Naive thymus-derived CD8-positive, alpha-beta T cell (primary cell): ENCODE measurements around the gene CORO1C. TPM values are rescaled to one million over a fixed set of nuclear protein-coding genes. Genes with fewer than 3 reads are reported as not detected.
"Not testable (repeated sequence)": the region's sequence is repeated elsewhere in the genome, so short reads cannot be mapped to it uniquely, and the experiment has no call there.

Source experiments
- ATAC-seq, 2 donors: fragments of 150-1000 bp; cut with Tn5 transposase in 1 of 2; sonication (Bioruptor Pico), chemical (Tn5 transposase) in 1 of 2; 1 replicate in 1 of 2; 2 replicates in 1 of 2; pipeline ENCODE4 v1.10.0; 2021; ENCODE audit warnings: mild to moderate bottlenecking in 2 of 2, moderate library complexity in 2 of 2
- POLR2A ChIA-PET: fragments of 350-600 bp; sonication (Branson Sonifier 250); formaldehyde crosslinking; loops from one replicate; lab custom pipeline; 2021; ENCODE audit warnings: antibody characterized with exemption; lab: Charles Lee
- DNase-seq, 10 donors: peaks; one replicate each; pipeline versions ENCODE4 v3.0.0 to v3.0.0-alpha.2; 2020 to 2022
- H3K27ac Mint-ChIP-seq, 10 donors: one replicate each; pipeline ENCODE4 v1.8.0; 2020 to 2022; ENCODE audit warnings: mild to moderate bottlenecking in 10 of 10, mixed read lengths in 10 of 10, moderate library complexity in 4 of 10, inconsistent platforms in 1 of 10
- H3K27me3 Mint-ChIP-seq, 5 donors: one replicate each; pipeline ENCODE4 v1.8.0; 2021 to 2022; ENCODE audit warnings: mixed read lengths in 5 of 5
- H3K36me3 Mint-ChIP-seq, 3 donors: one replicate each; pipeline ENCODE4 v1.8.0; 2020 to 2022; ENCODE audit warnings: mixed read lengths in 3 of 3, mild to moderate bottlenecking in 2 of 3, inconsistent platforms in 1 of 3
- H3K4me1 Mint-ChIP-seq, 4 donors: one replicate each; pipeline ENCODE4 v1.8.0; 2021 to 2022; ENCODE audit warnings: mixed read lengths in 4 of 4
- H3K4me3 Mint-ChIP-seq, 10 donors: one replicate each; pipeline ENCODE4 v1.8.0; 2020 to 2022; ENCODE audit warnings: mild to moderate bottlenecking in 10 of 10, mixed read lengths in 10 of 10, moderate library complexity in 6 of 10, inconsistent platforms in 1 of 10
- H3K9me3 Mint-ChIP-seq, 9 donors: one replicate each; pipeline ENCODE4 v1.8.0; 2020 to 2022; ENCODE audit warnings: mixed read lengths in 9 of 9, mild to moderate bottlenecking in 3 of 9, inconsistent platforms in 1 of 9, moderate library complexity in 1 of 9
- polyA plus RNA-seq, 3 donors: library from polyadenylated mRNA; unstranded; fragments of 300-500 nt; fragmentation: Illumina TruSeq; gene quantifications; one replicate each; pipeline ENCODE4 v1.2.3, GENCODE V29; 2021
- total RNA-seq, 8 experiments: library from RNA in 2 of 8; stranded (reverse) in 2 of 8; gene quantifications; one replicate each; pipeline ENCODE4 v1.2.3 and lab custom pipeline; 2021 to 2026

Gene CORO1C
- total and polyA plus RNA-seq, 5 experiments from 2014 or later = 5.0 to 13.1 (median 6.5) TPM

DNA sequence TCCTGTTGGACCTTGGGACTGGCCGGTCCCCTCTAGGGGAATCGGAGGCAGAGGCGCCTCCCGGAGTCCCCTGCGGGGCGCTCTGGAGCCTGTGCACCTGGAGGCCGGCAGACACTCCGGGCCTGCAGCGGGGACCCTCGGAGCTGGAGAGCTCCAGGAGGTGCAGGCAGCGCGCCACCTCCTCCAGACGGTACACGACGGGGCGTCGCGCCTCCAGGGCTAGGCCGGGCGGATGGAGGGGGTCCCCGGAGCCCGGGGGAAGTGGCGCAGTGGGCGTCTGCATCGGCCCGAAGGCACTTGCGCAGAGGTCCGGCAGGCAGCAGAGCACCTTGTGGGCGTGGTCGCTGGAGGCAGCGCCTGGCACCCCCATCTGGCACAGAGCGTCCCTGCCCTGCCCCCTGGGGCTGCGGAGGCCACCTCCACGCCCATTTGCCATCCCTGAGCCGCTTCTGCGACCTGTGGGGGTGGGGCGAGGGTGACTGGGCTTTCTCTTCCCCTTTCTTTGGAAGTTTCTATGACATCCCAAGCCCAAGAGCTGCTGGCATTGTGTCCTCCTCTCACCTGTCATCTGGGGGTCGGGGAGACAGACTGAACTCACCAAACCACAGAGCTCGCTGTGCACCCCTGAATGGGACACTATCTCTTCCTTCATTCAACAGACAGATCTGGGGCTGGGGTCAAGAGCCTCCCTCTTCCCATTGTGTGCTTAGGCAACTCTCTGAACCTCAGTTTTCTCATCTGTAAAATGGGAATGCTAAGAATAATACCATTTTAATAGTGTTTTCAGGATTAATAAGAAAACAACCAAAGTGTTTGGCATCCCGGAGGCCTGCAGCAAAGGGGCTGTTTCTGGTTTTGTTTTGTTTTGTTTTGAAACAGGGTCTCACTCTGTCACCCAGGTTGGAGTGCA, 37.5 kb upstream of the CORO1C start:
- H3K9me3 Mint-ChIP-seq = no peaks in the 10 kb centered on the region
- DNase-seq (peak in 6 of 10 donors; percentile 3 to 26 (median 12)), ATAC-seq (peak; percentile 67 to 76)
- H3K27ac Mint-ChIP-seq = peak overlapping the region in 2 of 10 donors; percentile 33 to 60
- H3K4me3 Mint-ChIP-seq = peak overlapping the region; percentile 11 to 69 (median 52)
- H3K4me1 Mint-ChIP-seq = peaks cover 2 to 6% (median 4%) of the 10 kb centered on the region in 4 donors
- H3K36me3 Mint-ChIP-seq = no peaks in the 10 kb centered on the region
- POLR2A ChIA-PET = no interaction called here
- peaks cover 1 to 10% (median 6%) of the 10 kb centered on the region in 5 donors for H3K27me3 Mint-ChIP-seq

DNA sequence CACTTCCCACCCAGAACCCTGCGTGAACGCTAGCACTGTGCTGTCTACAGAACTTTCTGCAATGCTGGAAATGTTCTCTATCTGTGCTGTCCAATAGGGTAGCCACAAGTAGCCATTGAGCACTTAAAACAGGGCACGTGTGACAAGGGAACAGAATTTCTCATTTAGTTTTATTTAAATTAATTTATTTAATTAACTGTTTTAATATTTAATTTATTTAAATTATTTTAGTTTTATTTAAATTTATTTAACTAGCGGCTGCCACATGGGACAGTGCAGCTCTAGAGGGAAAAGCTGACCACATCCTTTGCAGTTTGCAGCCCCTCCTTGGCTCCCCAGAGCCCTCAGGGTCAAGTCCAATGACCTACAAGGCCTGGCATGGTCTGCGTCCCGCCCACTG, 35.0 kb upstream of the CORO1C start:
- Mint-ChIP-seq H3K27me3 (peaks cover 1 to 10% (median 6%) of the 10 kb centered on the region in 5 donors), H3K9me3 (no peaks in the 10 kb centered on the region), H3K27ac (peak overlapping the region in 2 of 10 donors; percentile 22 to 81), H3K4me3 (no peak overlapping the region), H3K4me1 (peaks cover 2 to 6% (median 4%) of the 10 kb centered on the region in 4 donors), H3K36me3 (no peaks in the 10 kb centered on the region)
- POLR2A ChIA-PET = no interaction called here
- DNase-seq (no peak), ATAC-seq (no peak)

DNA sequence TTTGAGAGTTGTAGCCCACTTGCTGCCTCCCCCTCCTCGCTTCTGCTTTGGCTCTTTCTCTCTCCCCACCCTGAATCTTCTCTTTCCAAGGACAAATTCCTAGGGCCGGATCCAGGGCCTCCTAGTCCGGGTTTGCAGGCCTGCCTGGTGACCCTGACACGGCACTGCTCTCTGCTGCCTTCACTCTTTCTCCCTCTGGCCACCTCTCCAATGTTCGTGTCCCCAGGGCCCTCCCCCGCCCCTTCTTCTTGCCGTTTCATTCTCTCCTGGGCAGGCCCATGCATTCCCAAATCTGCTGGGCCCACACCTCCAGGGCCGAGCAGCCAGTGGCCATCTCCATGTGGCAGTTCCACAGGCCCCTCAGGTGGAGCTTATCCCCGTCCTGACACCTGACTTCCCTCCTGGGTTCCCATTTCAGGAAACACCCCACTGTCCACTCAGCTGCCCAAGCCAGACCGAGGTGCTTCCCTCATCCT, 34.0 kb upstream of the CORO1C start:
- H3K9me3 Mint-ChIP-seq = no peaks in the 10 kb centered on the region
- ATAC-seq = no peak
- H3K4me3 Mint-ChIP-seq = no peak overlapping the region
- no peaks in the 10 kb centered on the region for H3K36me3 Mint-ChIP-seq
- H3K4me1 Mint-ChIP-seq = peaks cover 2 to 6% (median 4%) of the 10 kb centered on the region in 4 donors
- peak overlapping the region in 1 of 10 donors; percentile 25 for H3K27ac Mint-ChIP-seq
- H3K27me3 Mint-ChIP-seq = peaks cover 0 to 5% (median 3%) of the 10 kb centered on the region in 5 donors
- no peak for DNase-seq
- POLR2A ChIA-PET = no interaction called here

DNA sequence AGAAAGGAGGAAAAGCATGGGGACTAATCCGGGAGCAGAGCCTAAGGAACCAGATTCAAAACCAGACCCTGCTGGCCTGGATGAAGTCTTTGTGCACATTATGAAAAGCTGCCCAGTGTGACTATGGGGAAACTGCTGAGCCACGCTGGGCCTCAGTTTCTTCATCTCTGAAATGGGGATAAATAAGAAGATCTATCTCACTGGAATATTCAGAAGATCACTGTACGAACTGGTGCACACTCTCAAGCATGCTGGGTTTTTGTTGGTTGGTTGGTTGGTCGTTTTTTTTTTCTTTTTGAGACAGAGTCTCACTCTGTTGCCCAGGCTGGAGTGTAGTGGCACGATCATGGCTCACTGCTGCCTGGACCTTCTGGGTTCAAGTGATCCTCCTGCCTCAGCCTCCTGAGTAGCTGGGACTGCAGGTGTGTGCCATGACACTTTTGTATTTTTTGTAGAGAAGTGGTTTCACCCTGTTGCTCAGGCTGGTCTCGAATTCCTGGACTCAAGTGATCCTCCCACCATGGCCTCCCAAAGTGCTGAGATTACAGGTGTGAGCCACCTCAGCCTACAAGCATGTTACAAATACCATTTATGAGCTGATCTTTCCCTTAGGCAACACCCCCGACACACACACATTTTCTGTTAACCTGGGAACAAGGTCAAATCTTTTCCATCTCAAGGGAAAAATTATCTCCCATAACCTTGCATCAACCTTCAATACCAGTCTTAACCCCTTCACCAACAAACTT, 33.4 kb upstream of the CORO1C start:
- no peak overlapping the region for H3K4me3 Mint-ChIP-seq
- H3K27ac Mint-ChIP-seq = no peak overlapping the region
- no peaks in the 10 kb centered on the region for H3K36me3 Mint-ChIP-seq
- H3K27me3 Mint-ChIP-seq = peaks cover 0 to 5% (median 3%) of the 10 kb centered on the region in 5 donors
- DNase-seq = no peak
- H3K9me3 Mint-ChIP-seq = no peaks in the 10 kb centered on the region
- no peak for ATAC-seq
- peaks cover 2 to 6% (median 4%) of the 10 kb centered on the region in 4 donors for H3K4me1 Mint-ChIP-seq
- POLR2A ChIA-PET = no interaction called here

DNA sequence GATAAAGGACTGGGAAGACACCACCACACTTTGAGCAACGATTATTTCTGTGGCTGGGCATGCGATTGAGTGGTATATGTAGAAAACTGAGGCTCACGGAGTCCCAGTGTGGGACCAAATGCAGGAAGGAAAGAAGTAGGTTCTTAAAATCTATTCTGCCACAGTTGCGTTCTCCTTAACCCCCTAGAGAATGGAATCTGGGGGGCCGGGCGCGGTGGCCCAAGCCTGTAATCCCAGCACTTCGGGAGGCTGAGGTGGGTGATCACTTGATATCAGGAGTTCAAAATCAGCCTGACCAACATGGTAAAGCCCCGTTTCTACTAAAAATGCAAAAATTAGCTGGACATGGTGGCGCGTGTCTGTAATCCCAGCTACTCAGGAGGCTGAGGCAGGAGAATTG, 29.9 kb upstream of the CORO1C start:
- ATAC-seq = no peak
- Mint-ChIP-seq H3K9me3 (no peaks in the 10 kb centered on the region), H3K27ac (no peak overlapping the region), H3K4me1 (peaks cover 0 to 2% (median 0%) of the 10 kb centered on the region in 4 donors), H3K27me3 (no peaks in the 10 kb centered on the region), H3K36me3 (no peaks in the 10 kb centered on the region), H3K4me3 (no peak overlapping the region)
- POLR2A ChIA-PET = interaction anchor here (0.9 kb wide), 1 partner anchor 21 kb away, joined by 3 read pairs; no protein-coding TSS in a partner anchor
- no peak for DNase-seq

DNA sequence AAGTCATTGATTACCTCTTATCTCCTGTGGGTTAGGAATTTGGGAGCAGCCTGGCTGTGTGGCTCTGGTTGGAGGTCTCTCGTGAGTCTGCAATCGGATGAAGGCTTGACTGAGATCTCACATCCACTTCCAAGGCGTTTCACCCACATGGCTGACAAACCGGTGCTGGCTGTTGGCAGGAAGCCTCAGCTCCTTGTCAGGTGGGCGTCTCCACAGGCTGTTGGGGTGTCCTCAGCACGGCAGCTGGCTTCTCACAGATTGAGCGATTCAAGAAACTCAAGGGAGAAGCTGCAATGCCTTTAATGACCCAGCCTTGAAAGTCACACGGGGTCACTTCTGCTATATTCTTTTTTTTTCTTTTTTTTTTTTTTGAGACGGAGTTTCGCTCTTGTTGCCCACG, 28.6 kb upstream of the CORO1C start:
- Mint-ChIP-seq H3K4me1 (no peaks in the 10 kb centered on the region), H3K9me3 (no peaks in the 10 kb centered on the region), H3K27ac (peak overlapping the region in 1 of 10 donors; percentile 47), H3K36me3 (no peaks in the 10 kb centered on the region), H3K27me3 (no peaks in the 10 kb centered on the region), H3K4me3 (no peak overlapping the region)
- no peak for DNase-seq
- POLR2A ChIA-PET = no interaction called here
- no peak for ATAC-seq

DNA sequence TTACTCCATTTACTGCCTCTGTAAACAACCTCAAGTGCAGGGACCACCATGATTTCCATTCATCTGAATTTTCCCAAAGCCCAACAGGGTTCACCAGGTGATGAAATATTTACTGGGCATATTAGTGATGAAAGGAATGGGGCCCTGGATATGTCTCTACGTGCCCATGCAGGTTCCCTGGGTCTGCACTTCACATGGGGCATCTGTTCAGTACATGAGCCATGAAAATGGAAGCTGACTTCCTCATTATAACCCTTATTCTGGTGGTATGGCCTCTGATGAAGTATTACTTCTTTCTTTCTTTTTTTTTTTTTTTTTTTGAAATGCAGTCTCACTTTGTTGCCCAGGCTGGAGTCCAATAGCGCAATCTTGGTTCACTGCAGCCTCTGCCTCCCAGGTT, 26.5 kb upstream of the CORO1C start:
- Mint-ChIP-seq H3K4me1 (no peaks in the 10 kb centered on the region), H3K4me3 (no peak overlapping the region), H3K27ac (no peak overlapping the region), H3K27me3 (no peaks in the 10 kb centered on the region), H3K36me3 (no peaks in the 10 kb centered on the region), H3K9me3 (no peaks in the 10 kb centered on the region)
- no peak for ATAC-seq
- no peak for DNase-seq
- POLR2A ChIA-PET = no interaction called here

DNA sequence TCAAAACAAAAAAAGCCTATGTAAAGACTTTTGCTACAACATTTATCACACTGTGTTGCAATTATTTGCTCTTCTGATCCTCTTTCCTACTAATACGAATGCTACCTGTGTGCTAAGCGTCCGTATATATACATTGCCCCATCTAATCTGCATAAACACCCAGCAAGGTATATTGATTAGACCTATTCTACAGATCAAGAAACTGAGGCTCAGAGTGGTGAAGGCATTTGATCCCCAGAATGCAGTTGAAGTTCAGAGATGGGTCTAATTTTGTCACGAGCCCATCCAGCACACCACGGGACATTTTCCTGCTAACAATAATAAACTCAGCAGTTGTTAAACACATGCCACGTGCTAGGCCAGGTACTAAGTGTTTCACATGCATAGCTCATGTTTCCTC, 25.1 kb upstream of the CORO1C start:
- no peak overlapping the region for H3K27ac Mint-ChIP-seq
- no peaks in the 10 kb centered on the region for H3K4me1 Mint-ChIP-seq
- H3K27me3 Mint-ChIP-seq = no peaks in the 10 kb centered on the region
- H3K4me3 Mint-ChIP-seq = no peak overlapping the region
- no peak for ATAC-seq
- no peaks in the 10 kb centered on the region for H3K9me3 Mint-ChIP-seq
- no peaks in the 10 kb centered on the region for H3K36me3 Mint-ChIP-seq
- no peak for DNase-seq
- POLR2A ChIA-PET = interaction anchor here (0.7 kb wide), 1 partner anchor 10 kb away, joined by 5 read pairs; no protein-coding TSS in a partner anchor

DNA sequence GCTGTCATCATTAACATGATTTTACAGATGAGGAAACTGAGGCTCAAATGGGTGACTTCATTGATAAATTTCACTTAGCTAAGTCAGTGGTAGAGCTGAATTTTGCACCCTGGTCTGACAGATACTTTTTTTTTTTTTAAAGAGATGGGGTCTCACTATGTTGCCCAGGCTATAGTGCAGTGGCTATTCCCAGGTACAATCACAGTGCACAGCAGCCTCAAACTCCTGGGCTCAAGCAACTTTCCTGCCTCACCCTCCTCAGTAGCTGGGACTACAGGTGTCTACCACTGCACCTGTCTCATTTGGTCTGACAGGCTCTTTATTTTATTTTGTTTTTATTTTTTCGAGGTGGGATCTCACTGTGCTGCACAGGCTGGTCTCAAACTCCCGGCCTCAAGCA, 24.2 kb upstream of the CORO1C start:
- DNase-seq = no peak
- no peaks in the 10 kb centered on the region for H3K36me3 Mint-ChIP-seq
- no peak for ATAC-seq
- POLR2A ChIA-PET = no interaction called here
- no peak overlapping the region for H3K4me3 Mint-ChIP-seq
- no peaks in the 10 kb centered on the region for H3K27me3 Mint-ChIP-seq
- H3K9me3 Mint-ChIP-seq = no peaks in the 10 kb centered on the region
- H3K4me1 Mint-ChIP-seq = no peaks in the 10 kb centered on the region
- H3K27ac Mint-ChIP-seq = no peak overlapping the region

DNA sequence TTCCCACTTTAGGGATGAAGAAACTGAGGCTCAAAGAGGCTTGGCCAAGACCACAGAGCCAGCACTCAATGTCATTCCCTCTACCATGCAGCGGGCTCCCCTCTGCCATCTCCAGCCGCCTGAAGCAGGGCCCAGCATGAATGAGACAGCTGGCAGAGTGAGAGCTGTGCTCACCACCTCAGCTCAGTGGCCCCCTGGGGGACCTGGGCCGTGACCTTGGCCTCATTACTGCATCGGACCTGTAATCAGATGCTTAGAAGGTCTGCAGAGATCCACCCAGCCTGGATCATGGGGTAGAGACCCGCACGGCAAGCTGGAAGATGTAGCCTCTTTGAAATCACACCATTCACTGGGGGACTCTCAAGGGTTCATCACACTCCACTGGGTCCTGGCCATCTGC, 22.7 kb upstream of the CORO1C start:
- ATAC-seq (no peak), DNase-seq (no peak)
- Mint-ChIP-seq H3K27me3 (no peaks in the 10 kb centered on the region), H3K36me3 (no peaks in the 10 kb centered on the region), H3K27ac (no peak overlapping the region), H3K4me3 (no peak overlapping the region), H3K9me3 (no peaks in the 10 kb centered on the region), H3K4me1 (no peaks in the 10 kb centered on the region)
- POLR2A ChIA-PET = no interaction called here

DNA sequence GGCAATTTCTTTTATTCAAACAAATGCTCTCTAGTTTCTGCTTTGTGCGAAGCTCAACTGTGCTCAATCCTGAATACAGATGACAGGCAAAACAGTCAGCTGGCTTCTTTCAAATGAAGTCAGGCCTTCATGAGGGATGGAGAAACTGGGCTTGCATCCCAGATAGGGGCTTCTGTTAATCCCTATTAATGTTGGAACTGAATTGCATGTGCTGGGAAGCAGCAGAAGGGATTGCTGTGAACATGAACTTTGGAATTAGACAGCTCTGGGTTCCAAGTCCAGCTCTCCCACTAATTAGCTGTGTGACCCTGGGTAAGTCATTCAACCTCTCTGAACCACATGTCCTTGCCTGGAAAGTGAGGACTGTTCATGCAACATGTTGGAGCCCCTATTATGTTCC, 21.1 kb upstream of the CORO1C start:
- Mint-ChIP-seq H3K27ac (no peak overlapping the region), H3K4me1 (no peaks in the 10 kb centered on the region), H3K9me3 (no peaks in the 10 kb centered on the region), H3K36me3 (no peaks in the 10 kb centered on the region), H3K4me3 (no peak overlapping the region), H3K27me3 (no peaks in the 10 kb centered on the region)
- no peak for ATAC-seq
- no peak for DNase-seq
- POLR2A ChIA-PET = no interaction called here

DNA sequence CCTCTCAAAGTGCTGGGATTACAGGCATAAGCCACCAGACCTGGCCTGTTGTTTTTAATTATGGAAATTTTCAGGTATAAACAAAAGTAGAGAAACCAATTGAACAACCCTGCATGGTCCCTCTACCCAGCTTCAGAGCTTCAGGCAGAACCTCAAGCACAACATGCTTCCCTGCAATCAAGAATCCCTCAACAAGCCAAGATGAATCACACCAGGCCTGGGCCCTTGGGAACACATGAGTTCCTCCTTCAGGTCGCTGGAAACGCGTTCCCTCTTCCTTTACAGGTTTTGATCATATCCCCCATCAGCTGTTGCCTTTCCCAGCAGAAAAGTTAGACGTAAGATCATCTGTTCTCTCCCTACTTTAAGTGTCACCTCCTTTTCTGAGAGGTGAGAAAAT, 20.5 kb upstream of the CORO1C start:
- Mint-ChIP-seq H3K27me3 (no peaks in the 10 kb centered on the region), H3K36me3 (no peaks in the 10 kb centered on the region), H3K4me1 (no peaks in the 10 kb centered on the region), H3K27ac (no peak overlapping the region), H3K9me3 (no peaks in the 10 kb centered on the region), H3K4me3 (no peak overlapping the region)
- DNase-seq (no peak), ATAC-seq (no peak)
- POLR2A ChIA-PET = no interaction called here

DNA sequence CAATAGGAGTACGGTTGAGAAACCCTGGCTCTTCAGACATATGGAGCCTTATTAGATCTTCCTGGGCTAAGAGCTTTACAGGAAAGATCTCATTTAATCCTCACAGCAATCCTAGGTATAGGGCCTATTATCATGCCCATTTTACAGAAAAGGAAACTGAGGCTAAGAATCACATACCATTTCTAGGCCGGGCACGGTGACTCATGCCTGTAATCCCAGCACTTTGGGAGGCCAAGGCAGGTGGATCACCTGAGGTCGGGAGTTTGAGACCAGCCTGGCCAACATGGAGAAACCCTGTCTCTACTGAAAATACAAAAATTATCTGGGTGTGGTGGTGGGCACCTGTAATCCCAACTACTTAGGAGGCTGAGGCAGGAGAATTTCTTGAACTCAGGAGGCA, 19.7 kb upstream of the CORO1C start:
- H3K4me3 Mint-ChIP-seq, H3K36me3 Mint-ChIP-seq, H3K27me3 Mint-ChIP-seq, DNase-seq, H3K27ac Mint-ChIP-seq, ATAC-seq, H3K4me1 Mint-ChIP-seq, POLR2A ChIA-PET, H3K9me3 Mint-ChIP-seq: not testable (repeated sequence)
